Vagina (tissue), 2 donors: ENCODE data around the gene AXIN1.

ENCODE experiments used
- CTCF ChIP-seq, 3 experiments: fragments of 450-650 bp in 2 of 3; fragments of 200-600 bp in 1 of 3; sonication (generic) in 1 of 3; IDR thresholded peaks; one replicate each; pipeline ENCODE4 v1.5.1; 2017 to 2019; ENCODE audit warnings: antibody characterized with exemption in 3 of 3, mild to moderate bottlenecking in 2 of 3, moderate library complexity in 2 of 3
- POLR2A ChIP-seq, 2 donors: fragments of 450-650 bp; IDR thresholded peaks; one replicate each; pipeline ENCODE4 v1.6.1; 2017; ENCODE audit warnings: antibody characterized with exemption in 2 of 2, mild to moderate bottlenecking in 2 of 2, moderate library complexity in 2 of 2
- POLR2AphosphoS5 ChIP-seq, 2 donors: sonication (generic); formaldehyde crosslinking; IDR thresholded peaks; one replicate each; pipeline ENCODE4 v1.9.0; 2017; ENCODE audit warnings: antibody characterized with exemption in 2 of 2, mild to moderate bottlenecking in 2 of 2, low read depth in 1 of 2; ENCODE audit not compliant: insufficient read depth in 1 of 2

- TF ChIP-seq CTCF (IDR thresholded peaks at IDR 0.05) (no peak), POLR2A (IDR thresholded peaks at IDR 0.05) (no peak), POLR2AphosphoS5 (IDR thresholded peaks at IDR 0.05; ENCODE audit: insufficient read depth in 1 of 2, low read depth in 1 of 2) (no peak)
Observed at GRCh38 chr16:347203-347602, 5.3 kb downstream of the AXIN1 start.
